Smooth muscle cell (in vitro differentiated cells): ENCODE measurements around the gene LHPP. TPM values are rescaled to one million over a fixed set of nuclear protein-coding genes. Genes with fewer than 3 reads are reported as not detected.

ENCODE experiments used
- DNase-seq: peaks from one replicate; lab custom pipeline; 2025; ENCODE audit not compliant: unreplicated experiment; lab: John Stamatoyannopoulos, UW
- H2AFZ ChIP-seq: fragments of 200-600 bp; sonication (generic); 2 replicates; pipeline ENCODE4 v1.6.0; 2016; ENCODE audit warnings: antibody characterized with exemption, low read depth, mild to moderate bottlenecking
- H3F3A ChIP-seq: fragments of 200-600 bp; sonication (generic); 2 replicates; pipeline ENCODE4 v1.6.0; 2017; ENCODE audit warnings: antibody characterized with exemption, low read depth
- H3K27ac ChIP-seq: fragments of 200-600 bp; sonication (generic); 2 replicates; pipeline ENCODE4 v1.5.1; 2016; ENCODE audit warnings: low read depth, mild to moderate bottlenecking
- H3K27me3 ChIP-seq: fragments of 200-600 bp; sonication (generic); 2 replicates; pipeline ENCODE4 v1.6.1; 2016; ENCODE audit warnings: low read depth, mild to moderate bottlenecking
- H3K36me3 ChIP-seq: fragments of 200-600 bp; sonication (generic); 2 replicates; pipeline ENCODE4 v1.5.1; 2016; ENCODE audit warnings: low read depth
- H3K4me1 ChIP-seq: fragments of 200-600 bp; sonication (generic); 2 replicates; pipeline ENCODE4 v1.5.1; 2016; ENCODE audit warnings: low read depth
- H3K4me2 ChIP-seq: fragments of 200-600 bp; sonication (generic); 2 replicates; pipeline ENCODE4 v1.6.0; 2016; ENCODE audit warnings: mild to moderate bottlenecking
- H3K4me3 ChIP-seq: fragments of 200-600 bp; sonication (generic); 2 replicates; pipeline ENCODE4 v1.5.1; 2016; ENCODE audit warnings: mild to moderate bottlenecking
- H3K79me2 ChIP-seq: fragments of 200-600 bp; sonication (generic); 2 replicates; pipeline ENCODE4 v1.6.0; 2016; ENCODE audit warnings: low read depth, mild to moderate bottlenecking
- H3K9ac ChIP-seq: fragments of 200-600 bp; sonication (generic); 2 replicates; pipeline ENCODE4 v1.6.0; 2016; ENCODE audit warnings: low read depth
- H3K9me3 ChIP-seq: fragments of 200-600 bp; sonication (generic); replicated peaks from 2 replicates; pipeline ENCODE4 v1.5.1; 2016; ENCODE audit warnings: low read depth
- H4K20me1 ChIP-seq: fragments of 200-600 bp; sonication (generic); 2 replicates; pipeline ENCODE4 v1.6.0; 2016; ENCODE audit warnings: low read depth
- WGBS: methylation state at CpG from one replicate; pipeline ENCODE4 v1.1.7; 2016; ENCODE audit warnings: low lambda C conversion rate; 5-methylcytosine and 5-hydroxymethylcytosine counted together
- polyA plus RNA-seq: library from polyadenylated mRNA; unstranded; fragments of >200 nt; fragmentation: Nextera tagmentation; extraction: Ambion mirVana; gene quantifications from 2 replicates; pipeline ENCODE4 v1.2.1, GENCODE V29; 2016
- total RNA-seq: library from RNA; depleted of rRNA; stranded (reverse); fragments of >200 nt; gene quantifications from 2 replicates; pipeline ENCODE4 v1.2.3, GENCODE V29; 2014
- TF ChIP-seq, protein P1 (sequence below): fragments of 200-600 bp; sonication (generic); IDR thresholded peaks from 2 replicates; pipeline ENCODE4 v1.5.1; 2017; ENCODE audit warnings: borderline replicate concordance, mild to moderate bottlenecking, antibody characterized with exemption; ENCODE audit not compliant: insufficient read depth, poor library complexity, severe bottlenecking

The LHPP gene
- total and polyA plus RNA-seq, 2 experiments from 2014 or later: 7.6 to 14.0 TPM

- no peak overlapping the region for H3K4me3 ChIP-seq
- H2AFZ ChIP-seq: no peak overlapping the region
Measured at GRCh38 chr10:124592736-124593430, 131.3 kb downstream of the LHPP start.

DNA sequence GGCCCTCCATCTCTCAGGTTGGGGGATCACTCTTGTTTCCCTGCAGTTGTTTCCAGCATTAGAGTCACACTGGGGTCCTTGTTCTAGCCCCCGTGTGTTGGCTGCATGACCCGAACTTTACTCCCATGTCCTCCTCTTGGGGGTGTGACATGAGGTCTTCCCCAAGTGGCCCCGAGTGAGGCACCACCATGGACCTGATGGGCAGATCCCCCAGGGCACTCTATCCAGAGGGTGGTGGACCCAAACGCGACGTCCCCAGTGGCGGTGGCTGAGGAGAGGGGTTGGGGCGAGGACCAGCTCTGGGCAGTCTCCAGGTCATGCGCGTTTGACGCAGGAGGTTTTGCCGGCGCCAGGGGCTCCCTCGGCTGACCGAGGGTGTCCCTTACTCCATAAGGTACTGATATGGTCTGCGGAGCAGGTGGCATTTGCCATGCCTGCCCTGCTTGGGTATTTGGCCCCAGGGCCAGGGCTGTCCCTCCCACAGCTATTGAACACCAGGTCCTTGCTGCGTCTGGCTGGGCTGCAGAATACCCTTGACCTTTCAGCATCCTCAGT is 131.9 kb downstream of the LHPP start:
- Histone ChIP-seq H3K27ac (no peak overlapping the region), H3K9ac (no peak overlapping the region), H3K27me3 (no peaks in the 10 kb centered on the region), H3K4me3 (no peak overlapping the region), H3K4me2 (no peak overlapping the region), H3K4me1 (no peaks in the 10 kb centered on the region), H3K36me3 (no peaks in the 10 kb centered on the region), H3F3A (no peaks in the 10 kb centered on the region), H3K79me2 (no peaks in the 10 kb centered on the region), H2AFZ (no peak overlapping the region), H3K9me3 (no peaks in the 10 kb centered on the region), H4K20me1 (no peaks in the 10 kb centered on the region)
- 92% methylated on average over 14 of the region's 17 CpGs for WGBS
- TF ChIP-seq, protein P1, sequence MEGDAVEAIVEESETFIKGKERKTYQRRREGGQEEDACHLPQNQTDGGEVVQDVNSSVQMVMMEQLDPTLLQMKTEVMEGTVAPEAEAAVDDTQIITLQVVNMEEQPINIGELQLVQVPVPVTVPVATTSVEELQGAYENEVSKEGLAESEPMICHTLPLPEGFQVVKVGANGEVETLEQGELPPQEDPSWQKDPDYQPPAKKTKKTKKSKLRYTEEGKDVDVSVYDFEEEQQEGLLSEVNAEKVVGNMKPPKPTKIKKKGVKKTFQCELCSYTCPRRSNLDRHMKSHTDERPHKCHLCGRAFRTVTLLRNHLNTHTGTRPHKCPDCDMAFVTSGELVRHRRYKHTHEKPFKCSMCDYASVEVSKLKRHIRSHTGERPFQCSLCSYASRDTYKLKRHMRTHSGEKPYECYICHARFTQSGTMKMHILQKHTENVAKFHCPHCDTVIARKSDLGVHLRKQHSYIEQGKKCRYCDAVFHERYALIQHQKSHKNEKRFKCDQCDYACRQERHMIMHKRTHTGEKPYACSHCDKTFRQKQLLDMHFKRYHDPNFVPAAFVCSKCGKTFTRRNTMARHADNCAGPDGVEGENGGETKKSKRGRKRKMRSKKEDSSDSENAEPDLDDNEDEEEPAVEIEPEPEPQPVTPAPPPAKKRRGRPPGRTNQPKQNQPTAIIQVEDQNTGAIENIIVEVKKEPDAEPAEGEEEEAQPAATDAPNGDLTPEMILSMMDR: no peak
- DNase-seq: no peak

More at GRCh38 chr10:124592736-124593430, 131.3 kb downstream of the LHPP start:
- WGBS: 87% methylated on average over 26 of the region's 26 CpGs
- no peaks in the 10 kb centered on the region for H3K4me1 ChIP-seq
- H3K4me2 ChIP-seq: no peak overlapping the region
- H3K9me3 ChIP-seq: no peaks in the 10 kb centered on the region
- H3K36me3 ChIP-seq: no peaks in the 10 kb centered on the region
- no peaks in the 10 kb centered on the region for H3K27me3 ChIP-seq
- H3K27ac ChIP-seq: no peak overlapping the region
- H3K79me2 ChIP-seq: no peaks in the 10 kb centered on the region
- H3F3A ChIP-seq: no peaks in the 10 kb centered on the region
- TF ChIP-seq, protein P1: no peak
- no peaks in the 10 kb centered on the region for H4K20me1 ChIP-seq
- no peak for DNase-seq
- H3K9ac ChIP-seq: no peak overlapping the region

GRCh38 chr10:124594240-124594639 is 132.6 kb downstream of the LHPP start:
- H3K4me3 ChIP-seq: no peak overlapping the region
- no peaks in the 10 kb centered on the region for H4K20me1 ChIP-seq
- no peaks in the 10 kb centered on the region for H3K79me2 ChIP-seq
- H3K36me3 ChIP-seq: no peaks in the 10 kb centered on the region
- H3F3A ChIP-seq: no peaks in the 10 kb centered on the region
- H3K4me2 ChIP-seq: no peak overlapping the region
- TF ChIP-seq, protein P1: no peak
- H3K27ac ChIP-seq: no peak overlapping the region
- DNase-seq: no peak
- WGBS: 85% methylated on average over 5 of the region's 6 CpGs
- no peak overlapping the region for H2AFZ ChIP-seq
- H3K4me1 ChIP-seq: no peaks in the 10 kb centered on the region
- H3K27me3 ChIP-seq: no peaks in the 10 kb centered on the region
- no peaks in the 10 kb centered on the region for H3K9me3 ChIP-seq
- H3K9ac ChIP-seq: no peak overlapping the region
